HG03025 (cell line): ENCODE results near the gene KIAA0232.
"Not testable (repeated sequence)": the region's sequence is repeated elsewhere in the genome, so short reads cannot be mapped to it uniquely, and the experiment has no call there.

Experiments used
- ATAC-seq: cut with Tn5 transposase; IDR thresholded peaks from one replicate; pipeline ENCODE4 v1.9.1; 2021; ENCODE audit warnings: mild to moderate bottlenecking, moderate library complexity; ENCODE audit not compliant: unreplicated experiment, low FRiP score

KIAA0232 gene

GRCh38 chr4:6875431-6875831, 92.9 kb downstream of the KIAA0232 start:
- ATAC-seq: no peak

DNA sequence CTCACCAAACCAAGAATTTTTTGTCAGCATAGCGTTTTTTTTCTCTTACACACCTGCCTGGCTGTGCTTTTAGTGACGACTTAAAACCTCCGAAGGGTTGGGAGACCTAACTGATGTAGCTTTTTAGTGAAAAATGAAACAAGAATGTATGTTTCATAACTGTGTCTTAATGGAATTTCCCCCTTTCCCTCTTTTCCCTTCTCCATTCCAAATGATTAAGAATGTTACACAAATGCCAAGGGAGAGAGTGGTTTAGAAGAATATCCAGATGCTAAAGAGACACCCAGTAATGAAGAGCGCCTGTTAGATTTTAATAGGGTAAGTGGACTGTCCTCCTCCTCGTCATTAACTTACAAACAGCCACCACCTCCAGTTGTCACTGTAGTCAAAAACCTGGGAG, 93.9 kb downstream of the KIAA0232 start:
- no peak for ATAC-seq

GRCh38 chr4:6877067-6877466, 94.5 kb downstream of the KIAA0232 start:
- ATAC-seq: no peak

DNA sequence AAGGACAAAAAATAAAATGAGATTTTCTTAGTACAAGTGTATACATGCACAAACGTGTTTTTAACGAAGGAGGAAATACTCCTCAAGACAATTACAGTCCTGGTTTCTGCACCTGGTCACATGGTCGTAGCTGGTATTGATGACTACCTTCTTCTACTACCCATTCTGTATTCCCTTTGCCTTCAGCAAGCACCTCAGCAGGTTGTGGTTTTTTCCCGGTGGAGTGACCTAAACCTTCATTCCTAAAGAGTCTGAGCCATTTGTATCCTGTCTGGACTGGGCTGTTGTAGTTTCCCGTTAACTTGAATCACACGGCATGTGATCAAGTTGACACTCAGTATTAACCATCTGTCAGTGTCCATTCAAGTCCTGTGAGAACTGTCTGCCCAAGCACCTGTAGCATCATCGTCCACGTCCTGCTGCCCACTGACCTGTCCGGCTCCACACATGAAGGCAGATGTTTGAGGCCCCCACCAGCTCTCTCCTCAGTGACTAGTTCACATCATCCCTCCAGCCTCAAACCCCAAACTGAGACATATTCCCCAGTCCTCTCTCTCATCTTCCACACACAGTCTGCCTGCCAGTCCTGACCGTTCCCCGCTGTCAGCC, 96.0 kb downstream of the KIAA0232 start:
- ATAC-seq: no peak

- ATAC-seq: no peak
These were observed 98.2 kb downstream of the KIAA0232 start for GRCh38 chr4:6880691-6881090.

GRCh38 chr4:6881908-6882307, 99.4 kb downstream of the KIAA0232 start:
- ATAC-seq: no peak

DNA sequence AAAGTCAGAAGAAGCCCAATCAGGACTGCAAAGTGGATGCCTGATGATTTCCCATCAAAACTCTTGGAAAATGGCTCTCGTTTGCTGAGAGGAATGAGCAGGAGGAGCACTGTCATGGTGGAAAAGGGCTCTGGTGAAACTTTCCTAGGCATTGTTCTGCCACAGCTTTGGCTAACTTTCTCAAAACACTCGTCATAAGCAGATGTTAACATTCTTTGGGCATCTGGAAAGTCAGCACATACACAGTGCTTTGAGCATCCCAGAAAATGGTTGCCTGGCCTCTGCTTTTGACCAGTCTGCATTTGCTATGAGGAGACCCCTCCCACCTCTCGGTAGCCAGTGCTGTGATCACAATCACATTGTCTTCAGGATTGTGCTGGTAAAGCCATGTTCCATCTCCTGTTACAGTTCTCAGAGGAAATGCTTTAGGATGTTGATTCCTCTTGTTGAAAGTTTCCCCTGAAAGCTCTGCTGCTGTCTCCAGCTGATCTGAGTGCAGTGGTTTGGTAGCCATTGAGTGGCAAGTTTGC, 101.9 kb downstream of the KIAA0232 start:
- ATAC-seq: no peak

DNA sequence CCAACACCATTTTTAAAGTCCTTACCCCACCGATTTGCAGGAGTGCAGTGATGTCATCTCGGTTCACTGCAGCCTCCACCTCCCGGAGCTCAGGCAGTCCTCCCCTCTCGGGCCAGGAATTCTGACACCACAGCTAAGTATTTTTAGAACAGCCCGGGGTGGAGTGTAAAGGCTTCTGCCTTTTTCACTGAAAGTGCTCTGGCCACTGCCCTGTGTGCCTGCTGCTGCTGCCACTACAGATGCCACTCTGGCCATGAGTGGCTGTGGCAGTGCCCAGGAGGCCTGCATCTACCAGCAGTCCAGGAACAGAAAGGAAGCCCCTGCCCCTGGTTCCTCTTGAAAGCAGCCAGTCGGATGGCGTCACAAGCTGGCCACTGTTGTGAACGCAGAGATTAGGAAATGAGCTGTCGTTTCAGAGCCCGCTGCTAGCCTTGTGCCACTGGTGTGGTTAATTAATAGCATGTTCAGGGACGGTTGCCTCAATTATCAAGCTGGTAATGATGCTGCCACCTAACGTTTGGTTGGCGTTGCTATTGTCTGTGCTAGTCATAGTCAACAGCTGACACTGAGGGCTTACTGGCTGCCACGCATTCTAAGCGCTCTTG, 103.5 kb downstream of the KIAA0232 start:
- ATAC-seq: no peak

DNA sequence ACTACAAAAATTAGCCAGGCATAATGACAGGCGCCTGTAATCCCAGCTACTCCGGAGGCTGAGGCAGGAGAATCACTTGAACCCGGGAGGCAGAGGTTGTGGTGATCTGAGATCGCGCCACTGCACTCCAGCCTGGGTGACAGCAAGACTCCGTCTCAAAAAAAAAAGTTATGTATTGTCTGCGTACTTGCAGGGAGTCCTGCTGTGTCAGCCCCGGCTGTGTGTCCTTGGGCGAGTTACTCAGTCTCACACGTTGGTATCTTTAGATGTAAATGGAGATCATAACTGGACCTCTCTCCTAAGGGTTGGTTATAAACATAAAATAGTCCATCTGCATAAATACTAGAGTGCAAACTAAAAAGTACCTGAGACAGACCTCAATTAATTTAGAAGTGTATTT, 104.4 kb downstream of the KIAA0232 start:
- no peak for ATAC-seq

DNA sequence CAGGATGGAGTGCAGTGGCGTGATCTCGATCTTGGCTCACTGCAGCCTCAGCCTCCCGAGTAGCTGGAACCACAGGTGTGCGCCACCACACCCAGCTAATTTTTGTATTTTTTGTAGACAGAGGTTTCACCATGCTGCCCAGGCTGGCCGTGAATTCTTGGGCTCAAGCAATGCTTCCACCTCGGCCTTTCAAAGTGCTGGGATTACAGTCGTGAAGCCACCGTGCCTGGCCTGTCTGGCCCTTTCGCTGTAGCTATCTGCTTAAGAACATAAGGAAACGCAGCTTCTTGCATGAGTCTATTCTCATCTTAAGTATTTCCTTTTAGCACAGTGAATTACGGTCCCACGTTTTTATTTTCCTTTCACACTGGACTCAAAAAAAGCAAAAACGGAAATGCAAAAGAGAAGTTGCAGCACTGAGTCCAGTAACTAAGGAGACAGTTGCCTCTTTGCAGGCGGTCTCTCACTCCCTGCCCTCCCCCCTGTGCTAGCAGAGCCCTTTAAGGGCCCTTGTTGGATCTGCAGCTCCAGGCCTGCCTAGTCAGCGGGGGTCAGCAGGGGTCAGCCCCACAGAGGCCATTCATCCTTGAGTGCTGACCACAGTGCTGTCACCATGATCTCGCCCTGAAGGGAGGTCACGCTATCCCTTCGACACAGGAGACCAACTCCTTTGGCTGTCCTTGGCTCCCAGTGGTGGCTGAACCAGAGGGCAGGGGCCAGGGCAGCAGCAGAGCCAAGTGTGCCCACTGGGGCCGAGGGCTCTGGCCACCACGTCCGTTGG, 105.3 kb downstream of the KIAA0232 start:
- ATAC-seq: no peak

GRCh38 chr4:6888506-6889071, 106.1 kb downstream of the KIAA0232 start:
- no peak for ATAC-seq

DNA sequence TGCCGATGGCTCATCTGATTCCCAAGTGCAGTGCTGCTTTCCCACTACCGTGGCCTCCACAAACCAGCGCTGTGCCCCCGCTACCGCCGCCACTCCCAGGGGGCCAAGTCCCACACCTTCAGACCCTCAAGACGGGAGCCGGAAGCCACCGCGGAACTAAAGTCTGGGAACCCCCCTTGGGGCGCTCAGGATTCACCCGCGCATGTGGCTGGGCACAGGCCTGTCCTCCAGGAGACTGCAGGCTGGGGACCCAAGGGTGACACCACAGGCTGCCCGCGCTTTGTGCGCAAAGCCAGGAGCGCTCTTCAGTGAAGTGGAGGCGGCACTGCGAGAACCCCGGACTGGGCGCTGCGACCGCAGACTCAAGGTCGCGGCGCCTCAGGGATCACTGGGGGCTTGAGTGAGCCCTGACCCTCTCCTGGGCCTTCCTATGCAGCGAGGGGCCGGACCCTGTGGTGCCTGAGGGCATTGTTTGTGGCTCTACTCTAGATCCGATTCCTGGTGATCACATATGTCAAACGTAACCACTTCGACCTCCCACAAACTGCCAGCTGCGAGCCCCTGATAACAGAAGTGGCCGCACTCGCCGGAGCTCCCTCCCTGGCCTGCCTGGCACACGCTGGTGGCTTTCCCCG, 106.7 kb downstream of the KIAA0232 start:
- no peak for ATAC-seq

DNA sequence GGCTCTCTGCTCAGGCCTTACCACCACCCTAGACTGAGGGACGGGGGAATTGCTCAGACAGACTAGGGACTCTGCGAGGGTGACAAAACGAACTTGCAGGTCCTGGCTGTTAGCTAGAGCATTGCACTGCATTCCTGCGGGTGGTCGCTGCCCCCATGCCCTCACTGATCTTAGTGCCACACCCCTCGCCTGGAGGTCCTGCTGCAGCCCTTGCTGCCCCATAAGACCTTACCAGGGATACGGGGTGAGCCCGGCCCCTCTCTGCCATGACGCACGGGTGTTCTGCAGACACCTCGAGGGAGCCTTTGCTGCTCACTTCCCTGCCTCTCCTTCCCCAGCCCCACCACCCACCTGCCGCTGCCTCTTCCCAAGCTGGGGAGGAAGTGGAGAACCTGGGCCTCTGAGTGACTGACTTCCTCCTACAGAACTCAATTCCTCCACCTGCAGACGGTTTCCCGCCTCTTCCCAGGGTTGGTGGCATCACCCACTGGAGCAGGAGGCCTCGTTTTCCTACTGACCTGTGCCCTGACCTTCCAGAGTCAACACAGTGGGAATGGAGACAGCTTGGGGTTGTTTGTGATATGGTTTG, 107.3 kb downstream of the KIAA0232 start:
- no peak for ATAC-seq

- no peak for ATAC-seq
These were observed 107.8 kb downstream of the KIAA0232 start for GRCh38 chr4:6890358-6890757.

DNA sequence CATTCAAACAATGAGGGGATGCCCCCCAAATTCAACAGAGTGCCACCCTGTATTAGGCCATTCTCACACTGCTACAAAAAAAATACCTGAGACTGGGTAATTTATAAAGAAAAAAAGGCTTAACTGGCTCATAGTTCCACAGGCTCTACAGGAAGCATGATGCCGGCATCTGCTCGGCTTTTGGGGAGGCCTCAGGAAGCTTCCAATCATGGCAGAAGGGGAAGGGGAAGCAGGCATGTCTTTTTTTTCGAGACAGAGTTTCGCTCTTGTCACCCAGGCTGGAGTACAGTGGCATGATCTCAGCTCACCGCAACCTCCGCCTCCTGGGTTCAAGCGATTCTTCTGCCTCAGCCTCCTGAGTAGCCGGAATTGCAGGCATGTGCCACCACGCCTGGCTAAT, 108.4 kb downstream of the KIAA0232 start:
- not testable (repeated sequence) for ATAC-seq

GRCh38 chr4:6891436-6892170, 109.1 kb downstream of the KIAA0232 start:
- ATAC-seq: no peak

DNA sequence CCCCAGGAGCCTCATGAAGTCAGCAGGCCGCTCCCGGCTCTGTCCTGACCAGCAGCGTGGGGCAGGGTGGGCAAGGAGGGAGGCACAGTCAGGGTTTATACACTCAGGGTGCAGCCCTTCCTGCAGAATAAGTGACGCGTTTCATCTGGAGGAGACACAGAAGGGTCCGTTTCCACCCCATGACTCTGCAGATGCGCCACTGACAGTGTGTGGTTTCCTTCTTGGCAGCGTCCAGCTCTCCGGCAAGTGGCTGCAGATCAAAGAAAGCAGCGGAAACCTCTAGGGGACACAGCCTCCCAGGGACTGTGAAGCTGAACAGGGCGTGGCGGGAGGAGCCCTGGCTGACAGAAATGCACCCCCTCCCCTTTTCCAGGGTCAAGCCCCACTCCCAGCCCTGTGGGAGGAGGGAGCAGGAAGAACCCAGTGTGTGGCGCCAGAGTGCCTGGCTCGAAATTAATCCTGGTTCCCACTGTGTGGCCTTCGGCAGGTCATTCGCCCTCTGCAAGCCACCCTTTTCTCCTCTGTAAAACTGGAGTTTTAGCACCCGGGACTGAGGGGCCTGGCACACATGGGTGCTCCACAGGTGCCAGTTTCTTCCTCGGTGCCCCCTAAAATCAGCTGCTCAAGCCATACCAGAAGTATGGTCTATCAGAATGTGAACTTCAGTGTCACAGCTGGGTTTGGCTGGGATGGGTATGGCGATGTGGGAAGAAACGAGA, 109.8 kb downstream of the KIAA0232 start:
- ATAC-seq: no peak

GRCh38 chr4:6892909-6893202, 110.3 kb downstream of the KIAA0232 start:
- ATAC-seq: no peak

DNA sequence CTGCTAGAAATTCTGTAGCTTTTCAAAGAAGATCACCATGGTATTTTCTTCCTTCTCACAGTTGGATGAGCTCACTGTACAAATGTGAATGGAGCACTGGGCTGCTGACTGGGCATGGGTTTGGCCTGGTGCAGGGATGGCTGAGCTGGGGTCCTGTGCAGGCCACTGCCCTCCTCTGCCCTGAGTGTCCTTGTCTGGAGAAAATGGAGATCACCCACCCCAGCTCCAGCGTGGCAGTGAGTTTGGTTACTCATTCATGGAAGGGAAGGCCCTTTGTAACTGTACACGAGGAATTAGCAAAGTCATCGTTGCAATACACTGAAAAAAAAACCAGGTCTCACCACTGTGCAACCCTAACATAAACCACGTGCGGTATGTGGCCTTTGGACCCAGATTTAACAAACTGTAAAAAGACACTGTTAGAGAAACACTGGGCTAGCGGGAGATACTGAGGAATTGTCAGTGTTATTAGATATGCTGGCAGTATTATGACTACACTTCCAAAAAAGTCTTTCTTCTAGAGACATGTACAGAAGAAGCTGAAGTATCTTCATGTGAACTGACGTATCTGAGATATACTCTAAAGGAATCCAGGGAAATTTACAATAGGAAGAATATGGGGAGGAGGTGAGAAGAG, 111.0 kb downstream of the KIAA0232 start:
- no peak for ATAC-seq
